ENCODE data around the gene SAMMSON. TPM values are rescaled to one million over a fixed set of nuclear protein-coding genes. Genes with fewer than 3 reads are reported as not detected.
A peak's percentile ranks its signal among the peaks of the same experiment; 100 is the strongest.

Gene SAMMSON
- total RNA-seq, 1 experiment from 2014 or later: not detected

DNA sequence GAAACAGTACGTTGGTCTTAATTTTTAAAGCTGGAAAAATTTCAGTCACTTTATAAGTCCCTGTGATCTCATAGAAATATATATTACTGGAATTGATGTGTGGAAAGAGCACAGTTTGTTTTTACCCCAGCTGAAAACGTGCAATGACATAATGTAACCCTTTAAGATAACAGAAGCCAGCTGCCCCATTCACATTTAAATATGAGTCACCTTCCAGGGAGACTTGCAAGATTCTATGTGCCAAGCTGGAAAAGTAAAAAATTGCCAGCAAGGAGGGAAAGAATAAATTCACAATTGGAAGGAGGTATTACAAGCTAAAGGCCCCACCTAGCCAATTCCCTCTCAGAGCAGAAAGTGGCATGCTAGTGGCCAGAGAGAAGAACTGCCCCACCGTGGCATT lies 50.2 kb downstream of the SAMMSON start:
- Histone ChIP-seq H3K4me3 (no peak overlapping the region), H3K36me3 (no peaks in the 10 kb centered on the region), H3K27ac (no peak overlapping the region), H3K27me3 (replicated peaks) (no peaks in the 10 kb centered on the region), H3K4me1 (replicated peaks) (no peaks in the 10 kb centered on the region), H3K9me3 (replicated peaks) (no peaks in the 10 kb centered on the region)
- no peak for DNase-seq (ENCODE audit: low read depth in 1 of 2, low spot score in 2 of 2)

- Histone ChIP-seq H3K27me3 (replicated peaks) (0 out of 2 replicates have a peak, but pooled peaks cover 2% of the 10 kb centered on the region), H3K9me3 (replicated peaks) (no peaks in the 10 kb centered on the region), H3K4me3 (no peak overlapping the region), H3K36me3 (no peaks in the 10 kb centered on the region), H3K4me1 (replicated peaks) (no peaks in the 10 kb centered on the region), H3K27ac (no peak overlapping the region)
- DNase-seq (ENCODE audit: low read depth in 1 of 2, low spot score in 2 of 2): no peak
These were observed 53.8 kb downstream of the SAMMSON start for GRCh38 chr3:70053293-70053692.

DNA sequence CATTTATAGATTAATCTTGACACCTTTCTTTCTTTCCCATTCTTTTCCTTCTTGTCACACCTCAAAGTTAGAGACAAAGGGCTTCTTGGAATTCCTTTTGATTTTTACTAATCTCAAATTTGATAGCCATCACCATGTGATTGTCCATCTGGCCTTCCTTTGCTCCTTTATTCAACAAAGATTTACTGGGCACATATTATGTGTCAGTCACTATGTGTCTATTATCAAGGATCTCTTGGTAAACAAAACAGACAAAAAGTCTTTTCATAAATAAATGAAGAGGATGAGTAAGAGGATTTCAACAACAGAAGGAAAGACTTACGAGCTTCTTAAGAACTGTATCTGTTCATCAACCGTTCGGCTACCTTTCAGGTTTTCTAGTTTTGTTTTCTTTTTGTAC lies 56.5 kb downstream of the SAMMSON start:
- no peak for DNase-seq (ENCODE audit: low read depth in 1 of 2, low spot score in 2 of 2)
- Histone ChIP-seq H3K27me3 (replicated peaks) (0 out of 2 replicates have a peak, but pooled peaks cover 6% of the 10 kb centered on the region), H3K4me3 (no peak overlapping the region), H3K4me1 (replicated peaks) (no peaks in the 10 kb centered on the region), H3K9me3 (replicated peaks) (no peaks in the 10 kb centered on the region), H3K27ac (no peak overlapping the region), H3K36me3 (no peaks in the 10 kb centered on the region)

GRCh38 chr3:70057426-70057825 lies 57.9 kb downstream of the SAMMSON start:
- H3K36me3 ChIP-seq: no peaks in the 10 kb centered on the region
- H3K9me3 ChIP-seq (replicated peaks): no peaks in the 10 kb centered on the region
- no peaks in the 10 kb centered on the region for H3K4me1 ChIP-seq (replicated peaks)
- H3K27ac ChIP-seq: no peak overlapping the region
- no peak overlapping the region for H3K4me3 ChIP-seq
- peaks cover 6% of the 10 kb centered on the region; the same call in 1 of the 2 replicates for H3K27me3 ChIP-seq (replicated peaks)
- DNase-seq (ENCODE audit: low read depth in 1 of 2, low spot score in 2 of 2): no peak

GRCh38 chr3:70061096-70061495 lies 61.6 kb downstream of the SAMMSON start:
- no peak for DNase-seq (ENCODE audit: low read depth in 1 of 2, low spot score in 2 of 2)
- no peaks in the 10 kb centered on the region for H3K9me3 ChIP-seq (replicated peaks)
- no peaks in the 10 kb centered on the region for H3K4me1 ChIP-seq (replicated peaks)
- H3K27ac ChIP-seq: no peak overlapping the region
- no peak overlapping the region for H3K4me3 ChIP-seq
- H3K27me3 ChIP-seq (replicated peaks): peaks cover 6% of the 10 kb centered on the region; the same call in 1 of the 2 replicates
- H3K36me3 ChIP-seq: no peaks in the 10 kb centered on the region

GRCh38 chr3:70064194-70064779 lies 64.8 kb downstream of the SAMMSON start:
- Histone ChIP-seq H3K4me3 (no peak overlapping the region), H3K27me3 (replicated peaks) (no peaks in the 10 kb centered on the region; the same call in 1 of the 2 replicates), H3K36me3 (no peaks in the 10 kb centered on the region), H3K9me3 (replicated peaks) (no peaks in the 10 kb centered on the region), H3K4me1 (replicated peaks) (no peaks in the 10 kb centered on the region), H3K27ac (no peak overlapping the region)
- DNase-seq (ENCODE audit: low read depth in 1 of 2, low spot score in 2 of 2): peak in 1 of 2 experiments; percentile 21

DNA sequence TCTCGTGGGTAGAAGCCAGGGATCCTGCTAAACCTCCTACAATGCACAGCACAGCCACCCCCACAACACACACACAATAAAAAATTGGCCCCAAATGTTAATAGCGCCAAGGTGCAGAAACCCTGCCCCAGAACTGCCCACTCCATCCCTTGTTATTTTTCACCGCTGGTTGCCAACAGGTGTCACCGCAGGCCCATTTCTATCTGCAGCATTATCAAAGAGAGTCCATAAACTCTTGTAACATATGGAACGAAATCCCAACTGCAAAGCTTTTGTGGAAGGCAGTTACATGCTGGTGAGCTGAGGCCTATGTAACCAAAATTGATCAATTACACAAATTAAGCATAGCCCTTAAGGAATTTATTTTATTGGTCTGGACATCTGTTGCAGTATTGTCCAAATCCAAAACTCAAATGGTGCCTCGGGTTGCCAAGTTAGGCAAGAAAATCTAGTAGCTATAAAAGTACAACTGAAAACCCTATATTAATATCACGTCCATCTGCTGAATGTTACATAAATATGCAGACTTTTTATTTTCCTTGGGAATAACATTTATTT lies 66.2 kb downstream of the SAMMSON start:
- Histone ChIP-seq H3K4me1 (replicated peaks) (no peaks in the 10 kb centered on the region), H3K27ac (no peak overlapping the region), H3K27me3 (replicated peaks) (no peaks in the 10 kb centered on the region; the same call in 1 of the 2 replicates), H3K4me3 (no peak overlapping the region), H3K36me3 (no peaks in the 10 kb centered on the region), H3K9me3 (replicated peaks) (no peaks in the 10 kb centered on the region)
- no peak for DNase-seq (ENCODE audit: low read depth in 1 of 2, low spot score in 2 of 2)

- no peak for DNase-seq (ENCODE audit: low read depth in 1 of 2, low spot score in 2 of 2)
- Histone ChIP-seq H3K27ac (no peak overlapping the region), H3K4me1 (replicated peaks) (no peaks in the 10 kb centered on the region), H3K27me3 (replicated peaks) (peaks cover 4% of the 10 kb centered on the region; the same call in 1 of the 2 replicates), H3K9me3 (replicated peaks) (no peaks in the 10 kb centered on the region), H3K36me3 (no peaks in the 10 kb centered on the region), H3K4me3 (no peak overlapping the region)
These were observed 68.5 kb downstream of the SAMMSON start for GRCh38 chr3:70067860-70068521.

GRCh38 chr3:70069557-70069956 lies 70.0 kb downstream of the SAMMSON start:
- no peaks in the 10 kb centered on the region for H3K4me1 ChIP-seq (replicated peaks)
- no peaks in the 10 kb centered on the region for H3K36me3 ChIP-seq
- no peak overlapping the region for H3K27ac ChIP-seq
- no peak overlapping the region for H3K4me3 ChIP-seq
- no peaks in the 10 kb centered on the region for H3K9me3 ChIP-seq (replicated peaks)
- H3K27me3 ChIP-seq (replicated peaks): peaks cover 10% of the 10 kb centered on the region; the same call in 1 of the 2 replicates
- DNase-seq (ENCODE audit: low read depth in 1 of 2, low spot score in 2 of 2): no peak

DNA sequence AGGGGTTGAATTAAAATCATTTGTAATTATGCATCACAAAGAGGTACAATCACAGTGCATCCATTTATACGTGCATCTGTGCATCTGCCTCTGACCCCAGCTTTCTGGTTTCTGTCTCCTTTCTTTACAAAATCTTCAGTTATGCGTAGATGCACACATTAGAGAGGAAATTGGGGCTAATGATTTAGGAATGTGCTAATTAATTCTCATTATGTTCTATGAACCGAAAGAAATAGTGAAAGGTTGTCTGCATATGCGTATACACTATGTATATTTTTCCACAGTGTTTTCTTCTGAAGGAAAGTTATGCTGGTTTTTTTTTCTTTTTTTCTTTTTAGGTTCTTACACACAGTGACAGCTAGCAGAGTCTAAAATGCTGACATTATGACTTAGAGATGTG lies 71.6 kb downstream of the SAMMSON start:
- Histone ChIP-seq H3K4me1 (replicated peaks) (peaks cover 7% of the 10 kb centered on the region; the same call in 1 of the 2 replicates), H3K27me3 (replicated peaks) (peaks cover 11% of the 10 kb centered on the region; the same call in 1 of the 2 replicates), H3K9me3 (replicated peaks) (no peaks in the 10 kb centered on the region), H3K27ac (no peak overlapping the region), H3K36me3 (no peaks in the 10 kb centered on the region), H3K4me3 (no peak overlapping the region)
- no peak for DNase-seq (ENCODE audit: low read depth in 1 of 2, low spot score in 2 of 2)

DNA sequence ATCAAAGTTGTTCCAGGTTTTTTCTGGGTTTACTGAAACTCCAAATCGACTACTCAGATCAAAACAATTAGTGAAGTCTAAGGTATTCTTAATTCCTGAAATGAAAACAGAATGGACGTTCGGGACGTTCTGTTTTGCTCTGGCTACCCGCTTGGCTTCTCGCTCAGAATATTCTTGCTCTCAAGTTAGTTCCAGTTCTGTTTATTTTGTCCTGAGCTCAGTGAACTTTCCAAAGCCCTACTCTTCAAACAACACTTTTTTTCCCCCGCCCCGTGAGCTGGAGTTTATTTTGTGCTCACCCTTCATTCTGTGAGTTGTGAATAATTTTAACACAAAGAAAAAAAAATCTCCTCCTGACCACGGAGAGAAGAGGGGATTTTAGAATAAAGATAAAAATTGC lies 72.6 kb downstream of the SAMMSON start:
- no peak for DNase-seq (ENCODE audit: low read depth in 1 of 2, low spot score in 2 of 2)
- H3K4me1 ChIP-seq (replicated peaks): peaks cover 7% of the 10 kb centered on the region; the same call in 1 of the 2 replicates
- no peaks in the 10 kb centered on the region for H3K9me3 ChIP-seq (replicated peaks)
- H3K27ac ChIP-seq: no peak overlapping the region
- H3K4me3 ChIP-seq: no peak overlapping the region
- no peaks in the 10 kb centered on the region for H3K36me3 ChIP-seq
- H3K27me3 ChIP-seq (replicated peaks): peaks cover 11% of the 10 kb centered on the region; the same call in 1 of the 2 replicates

DNA sequence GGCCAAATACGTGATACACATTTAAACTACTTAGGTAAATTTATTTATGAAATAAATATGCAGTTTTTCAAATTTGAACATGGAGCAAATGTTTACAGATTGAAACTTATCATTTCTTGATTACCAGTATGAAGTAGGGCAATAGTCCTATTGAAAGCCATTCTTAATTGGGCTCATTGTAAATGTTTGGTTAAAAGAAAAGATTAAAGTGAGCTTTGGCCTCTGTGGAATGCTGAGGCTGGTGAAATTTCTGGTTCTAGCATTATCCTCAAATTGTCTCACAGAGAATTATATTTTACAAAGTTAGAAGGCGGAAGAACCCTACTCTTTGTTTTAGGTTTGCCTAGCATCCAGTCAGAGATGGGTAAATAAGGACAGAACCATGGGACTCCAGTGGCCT lies 73.2 kb downstream of the SAMMSON start:
- Histone ChIP-seq H3K4me3 (no peak overlapping the region), H3K27me3 (replicated peaks) (peaks cover 11% of the 10 kb centered on the region; the same call in 1 of the 2 replicates)

DNA sequence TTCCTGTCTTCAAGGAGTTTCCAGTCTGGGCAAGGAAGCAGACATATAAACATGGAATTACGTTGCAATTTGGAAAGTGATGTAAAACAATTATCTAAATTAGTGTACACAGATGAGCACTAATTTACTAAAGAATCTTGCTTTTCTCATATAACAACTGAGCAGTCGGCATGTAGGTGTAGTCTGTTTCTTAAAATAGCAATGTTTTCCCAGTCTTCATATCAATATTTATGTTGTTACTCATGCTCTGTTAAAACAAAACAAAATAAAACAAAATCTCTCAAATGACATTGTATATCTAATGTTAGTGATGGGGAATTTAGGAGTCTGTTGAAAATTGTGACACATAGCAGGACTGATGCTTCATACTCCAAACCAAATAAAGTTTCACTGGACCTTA lies 75.6 kb downstream of the SAMMSON start:
- Histone ChIP-seq H3K27me3 (replicated peaks) (peaks cover 11% of the 10 kb centered on the region; the same call in 1 of the 2 replicates), H3K4me1 (replicated peaks) (peaks cover 7% of the 10 kb centered on the region; the same call in 1 of the 2 replicates), H3K27ac (no peak overlapping the region), H3K36me3 (no peaks in the 10 kb centered on the region), H3K4me3 (no peak overlapping the region), H3K9me3 (replicated peaks) (no peaks in the 10 kb centered on the region)
- DNase-seq (ENCODE audit: low read depth in 1 of 2, low spot score in 2 of 2): no peak

More for the DNA sequence above, 73.2 kb downstream of the SAMMSON start:
- H3K27ac ChIP-seq: no peak overlapping the region
- H3K9me3 ChIP-seq (replicated peaks): no peaks in the 10 kb centered on the region
- H3K36me3 ChIP-seq: no peaks in the 10 kb centered on the region
- peaks cover 7% of the 10 kb centered on the region; the same call in 1 of the 2 replicates for H3K4me1 ChIP-seq (replicated peaks)
- DNase-seq (ENCODE audit: low read depth in 1 of 2, low spot score in 2 of 2): no peak

GRCh38 chr3:70076396-70076795 lies 76.9 kb downstream of the SAMMSON start:
- Histone ChIP-seq H3K36me3 (no peaks in the 10 kb centered on the region), H3K27me3 (replicated peaks) (peaks cover 11% of the 10 kb centered on the region; the same call in 1 of the 2 replicates), H3K4me3 (no peak overlapping the region), H3K9me3 (replicated peaks) (no peaks in the 10 kb centered on the region), H3K4me1 (replicated peaks) (peaks cover 7% of the 10 kb centered on the region; the same call in 1 of the 2 replicates), H3K27ac (no peak overlapping the region)
- DNase-seq (ENCODE audit: low read depth in 1 of 2, low spot score in 2 of 2): no peak

Data from SJSA1 (cell line).